Caco-2 (cell line): ENCODE results near the gene SNRPD3. TPM values are rescaled to one million over a fixed set of nuclear protein-coding genes. Genes with fewer than 3 reads are reported as not detected.

ENCODE experiments used
- Bru-seq: library from RNA; stranded (reverse); fragments of 400-500 nt; gene quantifications from one replicate; lab custom pipeline; 2021; lab: Mats Ljungman, UMichigan
- BruChase-seq, 2 experiments: library from RNA; stranded (reverse); fragments of 400-500 nt; gene quantifications; one replicate each; lab custom pipeline; 2021; lab: Mats Ljungman, UMichigan
- BruUV-seq: library from RNA; stranded (reverse); fragments of 400-500 nt; replicated peaks from 2 replicates; lab custom pipeline; 2021; lab: Mats Ljungman, UMichigan
- CTCF ChIA-PET: fragments of 300-600 bp; sonication (Branson Sonifier 250); formaldehyde crosslinking; loops from one replicate; lab custom pipeline; 2022; ENCODE audit warnings: antibody characterized with exemption; lab: Charles Lee
- POLR2A ChIA-PET: fragments of 300-600 bp; sonication (Branson Sonifier 250); formaldehyde crosslinking; loops from one replicate; lab custom pipeline; 2022; ENCODE audit warnings: antibody characterized with exemption; lab: Charles Lee
- DNase-seq, 2 experiments: peaks; one replicate each; pipeline versions ENCODE4 v3.0.0 to v3.0.0-alpha.2; 2020 to 2022
- H3K27me3 ChIP-seq: replicated peaks from 2 replicates; pipeline ENCODE4 v1.6.0; 2011; ENCODE audit warnings: low read length; ENCODE audit not compliant: control insufficient read depth, insufficient read depth
- H3K36me3 ChIP-seq: 2 replicates; pipeline ENCODE4 v1.5.1; 2011; ENCODE audit warnings: low read length; ENCODE audit not compliant: control insufficient read depth, insufficient read depth
- H3K4me1 ChIP-seq: fragments of 250-450 bp; sonication (Bioruptor Pico); 2 replicates; pipeline ENCODE4 v1.5.1; 2020; ENCODE audit warnings: mild to moderate bottlenecking
- H3K4me3 ChIP-seq: 2 replicates; pipeline ENCODE4 v1.5.1; 2011; ENCODE audit warnings: low read depth, mild to moderate bottlenecking, control low read depth, low read length
- H3K9me3 ChIP-seq: fragments of 250-450 bp; sonication (Bioruptor Pico); 2 replicates; pipeline ENCODE4 v1.5.1; 2020; ENCODE audit warnings: mild to moderate bottlenecking, moderate library complexity
- H3K27ac Mint-ChIP-seq: one replicate; pipeline ENCODE4 v1.8.0; 2022; ENCODE audit warnings: mixed read lengths; ENCODE audit not compliant: unreplicated experiment
- H3K27me3 Mint-ChIP-seq: one replicate; pipeline ENCODE4 v1.8.0; 2022; ENCODE audit warnings: mixed read lengths; ENCODE audit not compliant: insufficient read depth, unreplicated experiment
- H3K36me3 Mint-ChIP-seq: one replicate; pipeline ENCODE4 v1.8.0; 2022; ENCODE audit warnings: mild to moderate bottlenecking, mixed read lengths; ENCODE audit not compliant: insufficient read depth, unreplicated experiment
- H3K4me1 Mint-ChIP-seq: one replicate; pipeline ENCODE4 v1.8.0; 2022; ENCODE audit warnings: low read depth, mixed read lengths; ENCODE audit not compliant: unreplicated experiment
- H3K4me3 Mint-ChIP-seq: one replicate; pipeline ENCODE4 v1.8.0; 2022; ENCODE audit warnings: mild to moderate bottlenecking, moderate library complexity, mixed read lengths; ENCODE audit not compliant: unreplicated experiment
- H3K9me3 Mint-ChIP-seq: one replicate; pipeline ENCODE4 v1.8.0; 2022; ENCODE audit warnings: mixed read lengths; ENCODE audit not compliant: unreplicated experiment
- CTCF ChIP-seq, 2 experiments: fragments of 200-600 bp in 1 of 2; IDR thresholded peaks; 1 replicate in 1 of 2; 2 replicates in 1 of 2; pipeline versions ENCODE4 v1.5.1 to v1.8.0; 2011 to 2022; ENCODE audit warnings: antibody characterized with exemption in 1 of 2, control low read depth in 1 of 2, inconsistent platforms in 1 of 2, low read depth in 1 of 2, low read length in 1 of 2, mild to moderate bottlenecking in 1 of 2, moderate library complexity in 1 of 2; ENCODE audit not compliant: insufficient read depth in 1 of 2, severe bottlenecking in 1 of 2, unreplicated experiment in 1 of 2
- intact Hi-C: fragments of 100-400 bp; cut with micrococcal nuclease; formaldehyde crosslinking; loops from one replicate; pipeline ENCODE4 v1.10.0; 2022; ENCODE audit not compliant: unreplicated experiment
- long read RNA-seq: library from polyadenylated mRNA; stranded (forward); transcript quantifications from one replicate; pipeline ENCODE4 v2.0.0, GENCODE V29; 2022
- total RNA-seq: library from RNA; stranded (reverse); gene quantifications from 2 replicates; pipeline ENCODE4 v1.2.3, GENCODE V29; 2022

SNRPD3 gene
- total RNA-seq (202 and 217 TPM in 2 replicates), Bru-seq, nascent RNA (percentile 92 among the genes with signal in this experiment), BruChase-seq, experiment 1, labeled RNA remaining after a 2-hour chase (percentile 91 among the genes with signal in this experiment), BruChase-seq, experiment 2, labeled RNA remaining after a 6-hour chase (percentile 96 among the genes with signal in this experiment)
- long read RNA-seq, transcript SNRPD3-201 (4 exons, 1,763 nt), result major isoform, 217 of 241 reads
- long read RNA-seq, partial matches to known transcripts, result 4 of 241 reads
- long read RNA-seq, other reads (novel, unspliced or antisense), result 20 of 241 reads

- Histone ChIP-seq H3K27me3 (no peaks in the 10 kb centered on the region), H3K36me3 (peaks cover 5% of the 10 kb centered on the region), H3K9me3 (no peaks in the 10 kb centered on the region), H3K4me3 (peak within 1 kb of the TSS; percentile 86), H3K4me1 (peaks cover 41% of the 10 kb centered on the region)
- intact Hi-C loops, result loop anchor here (1.0 to 2.0 kb wide), 3 partner anchors 23 to 38 kb away; partner anchors contain the start of gene LRRC75B
- peaks cover 46% of the 10 kb centered on the region for H3K4me1 Mint-ChIP-seq
- H3K4me3 Mint-ChIP-seq, result peak within 1 kb of the TSS; percentile 100
- peak; percentile 97 to 99 for DNase-seq
- peaks cover 55% of the 10 kb centered on the region for H3K36me3 Mint-ChIP-seq
- ChIA-PET CTCF (interaction anchor here (0.6 to 1.2 kb wide), 10 partner anchors 9 to 1218 kb away, joined by 3 to 13 read pairs (median 4); no protein-coding TSS in a partner anchor), POLR2A (interaction anchor here (0.6 to 1.0 kb wide), 12 partner anchors 16 to 360 kb away, joined by 3 to 8 read pairs (median 6); no protein-coding TSS in a partner anchor)
- no TSS peak for BruUV-seq
- peak within 1 kb of the TSS; percentile 99 for H3K27ac Mint-ChIP-seq
- TF ChIP-seq CTCF (IDR thresholded peaks at IDR 0.05; ENCODE audit: insufficient read depth in 1 of 2, low read depth in 1 of 2, low read length in 1 of 2, severe bottlenecking in 1 of 2, unreplicated experiment in 1 of 2), result peak; percentile 19 to 30
- H3K27me3 Mint-ChIP-seq, result no peaks in the 10 kb centered on the region
- H3K9me3 Mint-ChIP-seq, result no peaks in the 10 kb centered on the region
These were observed at the start of gene SNRPD3 for GRCh38 chr22:24555165-24556039. Gene SNRPD3, plus strand, starts transcription at chr22:24555999. Its CDS starts 1,676 bp downstream, at chr22:24557675.

- Histone ChIP-seq H3K36me3 (no peaks in the 10 kb centered on the region), H3K27me3 (no peaks in the 10 kb centered on the region), H3K4me3 (no peak overlapping the region), H3K4me1 (peaks cover 89% of the 10 kb centered on the region), H3K9me3 (no peaks in the 10 kb centered on the region)
- H3K27me3 Mint-ChIP-seq, result no peaks in the 10 kb centered on the region
- CTCF ChIA-PET, result interaction anchor here (0.8 to 3.5 kb wide), 4 partner anchors 7 to 85 kb away, joined by 3 to 21 read pairs (median 8); no protein-coding TSS in a partner anchor
- H3K36me3 Mint-ChIP-seq, result peaks cover 13% of the 10 kb centered on the region
- H3K4me1 Mint-ChIP-seq, result peaks cover 62% of the 10 kb centered on the region
- intact Hi-C loops, result loop anchor here (1.0 to 2.0 kb wide), 3 partner anchors 7 to 14 kb away; no protein-coding TSS in a partner anchor
- peak in 1 of 2 experiments; percentile 58 for DNase-seq
- H3K9me3 Mint-ChIP-seq, result no peaks in the 10 kb centered on the region
- no peak for TF ChIP-seq CTCF (IDR thresholded peaks at IDR 0.05; ENCODE audit: insufficient read depth in 1 of 2, low read depth in 1 of 2, low read length in 1 of 2, severe bottlenecking in 1 of 2, unreplicated experiment in 1 of 2)
- BruUV-seq, result no TSS peak
- peak overlapping the region; percentile 67 for H3K4me3 Mint-ChIP-seq
- peak overlapping the region; percentile 77 for H3K27ac Mint-ChIP-seq
- POLR2A ChIA-PET, result interaction anchor here (0.9 to 1.5 kb wide), 2 partner anchors 15 to 33 kb away, joined by 4 to 9 read pairs; no protein-coding TSS in a partner anchor
These were observed 48.9 kb upstream of the SNRPD3 start for GRCh38 chr22:24506802-24507438.
